Measurements from ENCODE around the gene SPTB.

DNA sequence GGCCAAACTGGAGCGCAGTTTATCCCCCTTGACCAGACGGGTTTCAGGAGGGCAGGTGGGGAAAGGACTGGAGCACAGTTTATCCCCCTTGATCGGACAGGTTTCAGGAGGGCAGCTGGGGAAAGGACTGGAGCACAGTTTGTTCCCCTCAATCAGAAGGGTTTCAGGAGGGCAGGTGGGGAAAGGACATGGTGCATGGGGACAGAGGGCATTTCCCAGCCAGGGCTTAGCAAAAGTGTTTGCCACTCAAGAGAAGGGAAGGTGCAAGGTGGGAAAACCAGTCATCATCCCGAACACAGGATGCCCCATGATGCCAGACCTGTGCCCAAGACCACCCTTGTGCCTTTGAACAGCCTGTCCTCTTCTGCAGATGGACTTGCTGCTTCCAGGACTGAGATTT is 54.7 kb downstream of the SPTB start:
- TF ChIP-seq EZH2phosphoT487 (conservative IDR thresholded peaks at IDR 0.05; ENCODE audit: low read length): no peak
- TF ChIP-seq, protein P1, sequence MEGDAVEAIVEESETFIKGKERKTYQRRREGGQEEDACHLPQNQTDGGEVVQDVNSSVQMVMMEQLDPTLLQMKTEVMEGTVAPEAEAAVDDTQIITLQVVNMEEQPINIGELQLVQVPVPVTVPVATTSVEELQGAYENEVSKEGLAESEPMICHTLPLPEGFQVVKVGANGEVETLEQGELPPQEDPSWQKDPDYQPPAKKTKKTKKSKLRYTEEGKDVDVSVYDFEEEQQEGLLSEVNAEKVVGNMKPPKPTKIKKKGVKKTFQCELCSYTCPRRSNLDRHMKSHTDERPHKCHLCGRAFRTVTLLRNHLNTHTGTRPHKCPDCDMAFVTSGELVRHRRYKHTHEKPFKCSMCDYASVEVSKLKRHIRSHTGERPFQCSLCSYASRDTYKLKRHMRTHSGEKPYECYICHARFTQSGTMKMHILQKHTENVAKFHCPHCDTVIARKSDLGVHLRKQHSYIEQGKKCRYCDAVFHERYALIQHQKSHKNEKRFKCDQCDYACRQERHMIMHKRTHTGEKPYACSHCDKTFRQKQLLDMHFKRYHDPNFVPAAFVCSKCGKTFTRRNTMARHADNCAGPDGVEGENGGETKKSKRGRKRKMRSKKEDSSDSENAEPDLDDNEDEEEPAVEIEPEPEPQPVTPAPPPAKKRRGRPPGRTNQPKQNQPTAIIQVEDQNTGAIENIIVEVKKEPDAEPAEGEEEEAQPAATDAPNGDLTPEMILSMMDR (IDR thresholded peaks at IDR 0.05; ENCODE audit: insufficient read depth, low read length, poor library complexity, severe bottlenecking): no peak

Measured in SU-DHL-6 (cell line).